GM21447 (cell line): Measurements from ENCODE around the gene LIPE.
A peak's percentile ranks its signal among the peaks of the same experiment; 100 is the strongest.

Source experiments
- ATAC-seq: cut with Tn5 transposase; IDR thresholded peaks from one replicate; pipeline ENCODE4 v1.9.1; 2021; ENCODE audit not compliant: unreplicated experiment

LIPE gene

GRCh38 chr19:42445948-42446347 lies 18.8 kb upstream of the LIPE start:
- no peak for ATAC-seq

GRCh38 chr19:42443944-42444398 lies 16.8 kb upstream of the LIPE start:
- no peak for ATAC-seq

GRCh38 chr19:42442833-42443232 lies 15.6 kb upstream of the LIPE start, which contains the start of gene CXCL17:
Gene CXCL17 (minus strand): TSS chr19:42442946. CDS start chr19:42442832, 114 bp downstream.
- no peak for ATAC-seq

GRCh38 chr19:42441049-42441445 lies 13.9 kb upstream of the LIPE start:
- ATAC-seq = no peak

GRCh38 chr19:42440357-42441048 lies 13.3 kb upstream of the LIPE start:
- no peak for ATAC-seq

GRCh38 chr19:42436006-42436405 lies 8.8 kb upstream of the LIPE start:
- ATAC-seq = no peak

- ATAC-seq = no peak
Measured at GRCh38 chr19:42435316-42435715, 8.1 kb upstream of the LIPE start.

- ATAC-seq = no peak
Measured at GRCh38 chr19:42433503-42434260, 6.5 kb upstream of the LIPE start.

- ATAC-seq = no peak
Measured at GRCh38 chr19:42431486-42431885, 4.3 kb upstream of the LIPE start.

- ATAC-seq = no peak
Measured at GRCh38 chr19:42428676-42429075, 1.5 kb upstream of the LIPE start.

- no peak for ATAC-seq
Measured at GRCh38 chr19:42426643-42427042, 545 bp downstream of the LIPE start.

GRCh38 chr19:42424712-42425131 lies 2.5 kb downstream of the LIPE start:
- no peak for ATAC-seq

- no peak for ATAC-seq
Measured at GRCh38 chr19:42424345-42424707, 2.9 kb downstream of the LIPE start.

- peak; percentile 82 for ATAC-seq
Measured at GRCh38 chr19:42423462-42424344, 3.5 kb downstream of the LIPE start.

- peak; percentile 34 for ATAC-seq
Measured at GRCh38 chr19:42422901-42423461, 4.2 kb downstream of the LIPE start.

- peak; percentile 6 for ATAC-seq
Measured at GRCh38 chr19:42422092-42422900, 4.9 kb downstream of the LIPE start.

- ATAC-seq = no peak
Measured at GRCh38 chr19:42421591-42422031, 5.6 kb downstream of the LIPE start.

- no peak for ATAC-seq
Measured at GRCh38 chr19:42421101-42421500, 6.1 kb downstream of the LIPE start.

- ATAC-seq = no peak
Measured at GRCh38 chr19:42420055-42420544, 7.1 kb downstream of the LIPE start.

GRCh38 chr19:42419309-42419708 lies 7.9 kb downstream of the LIPE start:
- ATAC-seq = no peak
